Gastroesophageal sphincter (tissue), 4 donors: ENCODE results near the gene IBTK. TPM values are rescaled to one million over a fixed set of nuclear protein-coding genes. Genes with fewer than 3 reads are reported as not detected.

Source experiments
- ATAC-seq: fragments of 150-250 bp; one replicate; pipeline ENCODE4 v1.9.1; 2016; ENCODE audit warnings: mild to moderate bottlenecking, moderate library complexity
- H3K27ac ChIP-seq, 4 donors: fragments of 200-600 bp; sonication (generic) in 3 of 4; 1 replicate in 3 of 4; 2 replicates in 1 of 4; pipeline ENCODE4 v1.5.1; 2016 to 2019
- H3K27me3 ChIP-seq: fragments of 200-600 bp; sonication (generic); one replicate; pipeline ENCODE4 v1.5.1; 2019
- H3K36me3 ChIP-seq, 2 donors: fragments of 200-600 bp; sonication (generic); one replicate each; pipeline ENCODE4 v1.5.1; 2019; ENCODE audit warnings: control low read depth in 1 of 2
- H3K4me1 ChIP-seq, 3 donors: fragments of 200-600 bp; sonication (generic); 1 replicate in 2 of 3; 2 replicates in 1 of 3; pipeline ENCODE4 v1.5.1; 2016 to 2019; ENCODE audit warnings: control low read depth in 2 of 3
- H3K4me3 ChIP-seq, 2 donors: fragments of 200-600 bp; sonication (generic); one replicate each; pipeline ENCODE4 v1.5.1; 2019; ENCODE audit warnings: mild to moderate bottlenecking in 1 of 2, moderate library complexity in 1 of 2
- H3K9me3 ChIP-seq, 3 donors: fragments of 200-600 bp; sonication (generic); one replicate each; pipeline ENCODE4 v1.5.1; 2017 to 2019; ENCODE audit warnings: control low read depth in 2 of 3
- EP300 ChIP-seq: sonication (generic); formaldehyde crosslinking; IDR thresholded peaks from one replicate; pipeline ENCODE4 v1.6.1; 2017; ENCODE audit warnings: antibody characterized with exemption, mild to moderate bottlenecking
- POLR2A ChIP-seq, 2 donors: fragments of 450-650 bp; IDR thresholded peaks; one replicate each; pipeline ENCODE4 v1.6.1; 2017; ENCODE audit warnings: antibody characterized with exemption in 2 of 2, mild to moderate bottlenecking in 2 of 2, moderate library complexity in 1 of 2
- POLR2AphosphoS5 ChIP-seq: sonication (generic); formaldehyde crosslinking; IDR thresholded peaks from one replicate; pipeline ENCODE4 v1.6.1; 2017; ENCODE audit warnings: antibody characterized with exemption
- WGBS, 2 donors: methylation state at CpG; one replicate each; pipeline ENCODE4 v1.1.5; 2018; ENCODE audit warnings: low coverage in 1 of 2; 5-methylcytosine and 5-hydroxymethylcytosine counted together
- total RNA-seq, 4 donors: library from RNA; depleted of rRNA; stranded (reverse); fragments of >200 nt; gene quantifications; one replicate each; pipeline ENCODE4 v1.1.0, GENCODE V29; 2016
- TF ChIP-seq, protein P1 (sequence below), 4 experiments: fragments of 200-600 bp in 2 of 4; fragments of 450-650 bp in 2 of 4; sonication (generic) in 1 of 4; IDR thresholded peaks; one replicate each; pipeline ENCODE4 v1.5.1; 2017 to 2019; ENCODE audit warnings: antibody characterized with exemption in 4 of 4, mild to moderate bottlenecking in 2 of 4, moderate library complexity in 2 of 4

The IBTK gene
- total RNA-seq, 4 donors from 2014 or later: 26.9 to 42.3 (median 30.8) TPM

DNA sequence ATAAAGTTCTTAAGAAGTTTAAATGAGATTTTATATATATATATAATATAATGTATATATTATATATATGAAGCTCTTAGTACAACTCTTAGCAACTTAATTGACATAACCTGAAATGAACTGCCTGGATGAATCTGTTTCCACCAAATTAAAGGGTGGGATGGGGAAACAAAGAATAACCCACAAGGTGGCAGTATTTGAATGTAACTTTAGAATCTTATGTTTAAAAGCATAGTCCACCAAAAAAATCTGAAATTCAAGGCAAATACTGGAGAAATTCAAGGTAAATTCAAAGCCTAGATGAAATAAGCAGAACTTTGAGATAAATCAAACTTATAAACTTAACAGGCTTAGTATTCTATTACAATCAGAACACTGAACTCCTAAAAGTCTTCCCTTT lies 4.4 kb upstream of the IBTK start:
- no peak overlapping the region for H3K4me3 ChIP-seq
- no peaks in the 10 kb centered on the region for H3K27me3 ChIP-seq
- no peak for TF ChIP-seq EP300
- TF ChIP-seq, protein P1, sequence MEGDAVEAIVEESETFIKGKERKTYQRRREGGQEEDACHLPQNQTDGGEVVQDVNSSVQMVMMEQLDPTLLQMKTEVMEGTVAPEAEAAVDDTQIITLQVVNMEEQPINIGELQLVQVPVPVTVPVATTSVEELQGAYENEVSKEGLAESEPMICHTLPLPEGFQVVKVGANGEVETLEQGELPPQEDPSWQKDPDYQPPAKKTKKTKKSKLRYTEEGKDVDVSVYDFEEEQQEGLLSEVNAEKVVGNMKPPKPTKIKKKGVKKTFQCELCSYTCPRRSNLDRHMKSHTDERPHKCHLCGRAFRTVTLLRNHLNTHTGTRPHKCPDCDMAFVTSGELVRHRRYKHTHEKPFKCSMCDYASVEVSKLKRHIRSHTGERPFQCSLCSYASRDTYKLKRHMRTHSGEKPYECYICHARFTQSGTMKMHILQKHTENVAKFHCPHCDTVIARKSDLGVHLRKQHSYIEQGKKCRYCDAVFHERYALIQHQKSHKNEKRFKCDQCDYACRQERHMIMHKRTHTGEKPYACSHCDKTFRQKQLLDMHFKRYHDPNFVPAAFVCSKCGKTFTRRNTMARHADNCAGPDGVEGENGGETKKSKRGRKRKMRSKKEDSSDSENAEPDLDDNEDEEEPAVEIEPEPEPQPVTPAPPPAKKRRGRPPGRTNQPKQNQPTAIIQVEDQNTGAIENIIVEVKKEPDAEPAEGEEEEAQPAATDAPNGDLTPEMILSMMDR (IDR thresholded peaks at IDR 0.05): peak; percentile 44 to 61 (median 48)
- no peak for ATAC-seq
- H3K27ac ChIP-seq: no peak overlapping the region
- no peaks in the 10 kb centered on the region for H3K9me3 ChIP-seq
- H3K36me3 ChIP-seq: no peaks in the 10 kb centered on the region
- H3K4me1 ChIP-seq: peaks cover 0 to 20% (median 5%) of the 10 kb centered on the region in 3 donors

DNA sequence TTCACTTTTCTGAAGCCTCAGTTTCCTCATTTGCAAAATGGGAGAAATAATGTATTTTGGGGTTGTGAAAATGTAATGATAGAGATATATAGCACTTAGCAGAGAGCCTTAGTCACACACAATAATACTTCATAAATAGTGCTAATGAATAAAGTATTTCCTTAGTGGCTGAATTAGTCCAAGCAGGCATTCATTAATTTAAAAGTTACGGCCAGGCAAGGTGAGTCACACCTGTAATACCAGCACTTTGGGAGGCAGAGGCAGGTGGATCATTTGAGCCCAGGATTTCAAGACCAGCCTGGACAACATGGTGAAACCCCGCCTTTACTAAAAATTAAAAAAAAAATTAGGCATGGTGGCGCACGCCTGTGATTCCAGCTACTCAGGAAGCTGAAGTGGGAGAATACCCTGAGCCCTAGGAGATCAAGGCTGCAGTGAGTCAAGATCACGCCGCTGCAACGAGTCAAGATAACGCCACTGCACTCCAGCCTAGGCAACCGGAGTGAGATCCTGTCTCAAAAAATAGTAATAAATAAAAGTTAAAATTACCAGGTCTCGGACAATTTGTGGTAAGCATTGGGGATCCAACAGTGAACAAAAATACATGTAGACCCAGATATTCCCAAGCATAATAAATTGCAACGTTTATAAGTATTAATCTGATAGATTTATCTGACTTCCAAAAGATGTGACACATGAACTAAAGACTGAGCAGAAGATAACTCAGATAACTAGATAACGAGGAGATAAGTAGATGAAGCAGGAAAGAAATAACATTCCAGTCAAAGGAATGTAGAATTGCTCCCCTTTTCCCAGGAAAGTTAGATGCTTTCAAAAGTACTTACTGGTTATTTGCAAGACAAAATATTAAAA lies 2.1 kb upstream of the IBTK start:
- H3K27me3 ChIP-seq: no peaks in the 10 kb centered on the region
- H3K4me3 ChIP-seq: no peak overlapping the region
- H3K4me1 ChIP-seq: peaks cover 0 to 42% (median 11%) of the 10 kb centered on the region in 3 donors
- H3K9me3 ChIP-seq: no peaks in the 10 kb centered on the region
- WGBS, 2 donors: 84 to 90% methylated on average over 11 to 12 of the region's 12 CpGs
- H3K36me3 ChIP-seq: no peaks in the 10 kb centered on the region
- no peak for ATAC-seq
- no peak overlapping the region for H3K27ac ChIP-seq
- TF ChIP-seq EP300 (no peak), POLR2AphosphoS5 (no peak), POLR2A (IDR thresholded peaks at IDR 0.05) (no peak)
- TF ChIP-seq, protein P1 (IDR thresholded peaks at IDR 0.05): no peak

DNA sequence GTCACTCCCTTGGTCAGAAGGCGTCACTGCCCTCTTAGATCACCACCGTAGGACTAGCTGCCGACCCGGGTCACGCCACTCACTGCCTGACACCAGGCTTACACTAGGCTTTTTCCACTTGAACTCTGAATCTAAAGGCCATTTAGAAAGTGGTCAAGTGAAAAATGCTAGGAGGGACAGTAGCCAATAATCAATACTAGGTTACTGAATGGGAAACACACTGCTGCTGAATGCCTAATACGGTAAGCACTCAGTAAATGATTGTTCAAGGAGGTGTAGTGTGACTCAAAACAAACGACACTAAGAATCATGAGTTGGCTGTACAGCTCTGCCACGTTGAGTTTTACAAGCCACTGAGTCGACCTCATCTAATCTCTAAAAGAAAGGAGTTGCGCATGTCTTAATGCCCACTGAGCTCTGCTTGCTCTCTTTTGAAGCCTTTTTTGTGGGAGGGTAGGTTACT lies 760 bp upstream of the IBTK start:
- Histone ChIP-seq H3K36me3 (no peaks in the 10 kb centered on the region), H3K27ac (peak overlapping the region; percentile 86 to 98 (median 96)), H3K4me3 (peak overlapping the region; percentile 55 to 85), H3K4me1 (peaks cover 0 to 55% (median 11%) of the 10 kb centered on the region in 3 donors), H3K9me3 (no peaks in the 10 kb centered on the region), H3K27me3 (no peaks in the 10 kb centered on the region)
- TF ChIP-seq, protein P1 (IDR thresholded peaks at IDR 0.05): no peak
- TF ChIP-seq POLR2AphosphoS5: no peak
- TF ChIP-seq POLR2A (IDR thresholded peaks at IDR 0.05): no peak
- no peak for TF ChIP-seq EP300
- ATAC-seq: no peak
- WGBS, 2 donors: 31 to 40% methylated on average over 3 to 9 of the region's 10 CpGs

DNA sequence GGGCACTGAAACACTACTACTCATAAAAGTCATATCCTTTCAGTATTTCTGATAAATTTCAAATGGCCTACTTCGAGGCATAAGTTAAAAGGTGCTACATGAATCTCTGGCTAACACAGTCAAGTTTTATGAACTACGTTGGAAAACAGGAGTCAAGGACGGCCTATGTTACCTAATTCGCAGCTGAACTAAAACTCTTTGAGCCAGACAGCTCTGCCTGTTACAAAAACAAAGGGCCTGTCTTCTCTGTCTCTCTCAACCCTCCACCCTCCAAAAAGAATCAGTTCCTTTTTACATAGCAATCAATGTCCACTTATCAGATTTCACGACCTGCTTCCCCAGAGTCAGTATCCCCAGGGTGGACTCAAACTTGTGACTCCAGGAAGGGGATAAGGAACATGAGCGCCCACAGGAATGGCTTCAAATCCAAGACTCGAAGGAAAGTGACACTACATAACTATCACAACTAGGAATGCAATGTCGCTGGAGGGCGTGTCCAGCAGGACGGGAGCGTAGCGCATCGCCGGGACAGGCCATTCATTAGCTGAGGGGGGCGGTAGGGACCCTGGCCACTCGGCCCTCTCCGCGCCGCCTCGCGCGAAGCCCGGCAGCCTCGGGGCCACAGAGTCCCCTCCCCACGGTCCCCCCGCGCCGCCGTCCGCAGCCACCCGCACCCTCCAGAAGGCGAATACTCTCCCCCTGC lies 591 bp downstream of the IBTK start:
- peak; percentile 46 for ATAC-seq

More for the DNA sequence above, 591 bp downstream of the IBTK start:
- Histone ChIP-seq H3K27ac (peak overlapping the region; percentile 86 to 98 (median 96)), H3K4me1 (peaks cover 0 to 56% (median 11%) of the 10 kb centered on the region in 3 donors), H3K9me3 (no peaks in the 10 kb centered on the region), H3K4me3 (peak overlapping the region; percentile 55 to 85), H3K27me3 (no peaks in the 10 kb centered on the region), H3K36me3 (no peaks in the 10 kb centered on the region)
- WGBS, 2 donors: 3 to 4% methylated on average over 4 to 20 of the region's 32 CpGs
- TF ChIP-seq POLR2A (IDR thresholded peaks at IDR 0.05): no peak
- TF ChIP-seq, protein P1 (IDR thresholded peaks at IDR 0.05): peak in 2 of 4 experiments; percentile 1 to 6
